Neutrophil (primary cell): ENCODE results near the gene ETNPPL.

Experiments
- H3K27ac ChIP-seq: fragments of 200-600 bp; sonication (generic); 2 replicates; pipeline ENCODE4 v1.5.1; 2016; ENCODE audit warnings: mild to moderate bottlenecking, moderate library complexity
- H3K27me3 ChIP-seq: fragments of 200-600 bp; sonication (generic); 2 replicates; pipeline ENCODE4 v1.6.0; 2016; ENCODE audit warnings: mild to moderate bottlenecking
- H3K36me3 ChIP-seq: fragments of 200-600 bp; sonication (generic); 2 replicates; pipeline ENCODE4 v1.5.1; 2017
- H3K4me1 ChIP-seq, 2 experiments: fragments of 200-600 bp in 1 of 2; sonication (generic) in 1 of 2; 1 replicate in 1 of 2; 2 replicates in 1 of 2; pipeline versions ENCODE4 v1.5.1 to v1.6.1; 2013 to 2016; ENCODE audit warnings: low read depth in 1 of 2, low read length in 1 of 2, mild to moderate bottlenecking in 1 of 2, moderate library complexity in 1 of 2; ENCODE audit not compliant: control insufficient read depth in 1 of 2, insufficient read depth in 1 of 2
- H3K4me3 ChIP-seq, 2 experiments: fragments of 200-600 bp in 1 of 2; sonication (generic) in 1 of 2; 1 replicate in 1 of 2; 2 replicates in 1 of 2; pipeline ENCODE4 v1.5.1; 2013 to 2016; ENCODE audit warnings: low read depth in 1 of 2, low read length in 1 of 2, mild to moderate bottlenecking in 1 of 2, moderate library complexity in 1 of 2
- H3K9me3 ChIP-seq: fragments of 200-600 bp; sonication (generic); 2 replicates; pipeline ENCODE4 v1.5.1; 2016
- TF ChIP-seq, protein P1 (sequence below): fragments of 200-600 bp; sonication (generic); IDR thresholded peaks from 2 replicates; pipeline ENCODE4 v1.5.1; 2016; ENCODE audit warnings: antibody characterized with exemption

The ETNPPL gene

DNA sequence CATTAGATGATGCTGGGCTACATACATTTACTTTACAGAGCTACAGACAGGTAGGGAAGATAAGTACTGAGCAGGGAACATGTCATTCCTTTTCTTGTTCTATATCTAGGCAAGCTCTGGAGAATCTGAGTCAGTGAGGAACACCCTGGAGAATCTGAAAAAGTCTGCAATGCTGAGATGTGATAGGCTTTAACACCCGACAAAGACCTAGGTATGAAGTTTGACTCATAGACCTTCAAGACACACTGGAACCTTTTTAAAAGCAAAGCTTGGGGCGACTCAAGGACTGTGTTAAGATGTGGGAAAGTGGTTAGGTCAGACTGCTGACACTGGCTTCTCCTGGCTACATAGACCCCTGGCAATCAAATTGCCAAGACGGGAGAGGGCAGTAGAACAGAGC lies 69.6 kb downstream of the ETNPPL start:
- TF ChIP-seq, protein P1, sequence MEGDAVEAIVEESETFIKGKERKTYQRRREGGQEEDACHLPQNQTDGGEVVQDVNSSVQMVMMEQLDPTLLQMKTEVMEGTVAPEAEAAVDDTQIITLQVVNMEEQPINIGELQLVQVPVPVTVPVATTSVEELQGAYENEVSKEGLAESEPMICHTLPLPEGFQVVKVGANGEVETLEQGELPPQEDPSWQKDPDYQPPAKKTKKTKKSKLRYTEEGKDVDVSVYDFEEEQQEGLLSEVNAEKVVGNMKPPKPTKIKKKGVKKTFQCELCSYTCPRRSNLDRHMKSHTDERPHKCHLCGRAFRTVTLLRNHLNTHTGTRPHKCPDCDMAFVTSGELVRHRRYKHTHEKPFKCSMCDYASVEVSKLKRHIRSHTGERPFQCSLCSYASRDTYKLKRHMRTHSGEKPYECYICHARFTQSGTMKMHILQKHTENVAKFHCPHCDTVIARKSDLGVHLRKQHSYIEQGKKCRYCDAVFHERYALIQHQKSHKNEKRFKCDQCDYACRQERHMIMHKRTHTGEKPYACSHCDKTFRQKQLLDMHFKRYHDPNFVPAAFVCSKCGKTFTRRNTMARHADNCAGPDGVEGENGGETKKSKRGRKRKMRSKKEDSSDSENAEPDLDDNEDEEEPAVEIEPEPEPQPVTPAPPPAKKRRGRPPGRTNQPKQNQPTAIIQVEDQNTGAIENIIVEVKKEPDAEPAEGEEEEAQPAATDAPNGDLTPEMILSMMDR = no peak
- no peaks in the 10 kb centered on the region for H3K4me1 ChIP-seq
- no peak overlapping the region for H3K27ac ChIP-seq
- H3K9me3 ChIP-seq = no peaks in the 10 kb centered on the region
- H3K4me3 ChIP-seq = no peak overlapping the region
- H3K36me3 ChIP-seq = no peaks in the 10 kb centered on the region
- H3K27me3 ChIP-seq = peaks cover 16% of the 10 kb centered on the region
